GM23338 (cell line): ENCODE measurements around the gene NTMT1. TPM values are rescaled to one million over a fixed set of nuclear protein-coding genes. Genes with fewer than 3 reads are reported as not detected.

Experiments used
- ATAC-seq: fragments of 200-7000 bp; cut with Tn5 transposase; 3 replicates; pipeline ENCODE4 v1.9.1; 2020
- DNase-seq: peaks from one replicate; pipeline ENCODE4 v3.0.0-alpha.2; 2015; ENCODE audit warnings: low spot score
- H2AFZ ChIP-seq: fragments of 200-600 bp; sonication (generic); 2 replicates; pipeline ENCODE4 v1.8.0; 2016; ENCODE audit warnings: antibody characterized with exemption, mild to moderate bottlenecking, moderate library complexity
- H3F3A ChIP-seq: fragments of 200-600 bp; sonication (generic); replicated peaks from 2 replicates; pipeline ENCODE4 v1.8.0; 2017; ENCODE audit warnings: antibody characterized with exemption, mixed run types, low read depth
- H3K27ac ChIP-seq: fragments of 200-600 bp; sonication (generic); 2 replicates; pipeline ENCODE4 v1.6.1; 2016; ENCODE audit warnings: low read depth
- H3K27me3 ChIP-seq: fragments of 200-600 bp; sonication (generic); 2 replicates; pipeline ENCODE4 v1.8.0; 2016; ENCODE audit warnings: mild to moderate bottlenecking, mixed run types, moderate library complexity; ENCODE audit not compliant: insufficient read depth
- H3K36me3 ChIP-seq: fragments of 200-600 bp; sonication (generic); 2 replicates; pipeline ENCODE4 v1.8.0; 2016; ENCODE audit warnings: mild to moderate bottlenecking; ENCODE audit not compliant: insufficient read depth
- H3K4me1 ChIP-seq: fragments of 200-600 bp; sonication (generic); 2 replicates; pipeline ENCODE4 v1.8.0; 2016; ENCODE audit warnings: mild to moderate bottlenecking, moderate library complexity; ENCODE audit not compliant: insufficient read depth
- H3K4me2 ChIP-seq: fragments of 200-600 bp; sonication (generic); 2 replicates; pipeline ENCODE4 v1.7.1; 2017; ENCODE audit warnings: mixed run types
- H3K4me3 ChIP-seq: fragments of 200-600 bp; sonication (generic); 2 replicates; pipeline ENCODE4 v1.6.1; 2016; ENCODE audit warnings: mixed run types
- H3K79me2 ChIP-seq: fragments of 200-600 bp; sonication (generic); replicated peaks from 2 replicates; pipeline ENCODE4 v1.8.0; 2017; ENCODE audit warnings: mild to moderate bottlenecking; ENCODE audit not compliant: insufficient read depth
- H3K9me2 ChIP-seq: fragments of 200-600 bp; sonication (generic); 2 replicates; pipeline ENCODE4 v1.8.0; 2017; ENCODE audit not compliant: insufficient read depth
- H4K20me1 ChIP-seq: fragments of 200-600 bp; sonication (generic); replicated peaks from 2 replicates; pipeline ENCODE4 v1.8.0; 2017; ENCODE audit warnings: mild to moderate bottlenecking; ENCODE audit not compliant: insufficient read depth
- H3K27ac Mint-ChIP-seq: 2 replicates; pipeline ENCODE4 v1.8.0; 2020; ENCODE audit warnings: inconsistent platforms, mild to moderate bottlenecking, moderate library complexity, mixed read lengths
- H3K27me3 Mint-ChIP-seq: 3 replicates; pipeline ENCODE4 v1.8.0; 2022; ENCODE audit warnings: low read depth, mild to moderate bottlenecking, moderate library complexity, mixed read lengths, inconsistent platforms; ENCODE audit not compliant: insufficient read depth, poor library complexity
- H3K36me3 Mint-ChIP-seq: 3 replicates; pipeline ENCODE4 v1.8.0; 2021; ENCODE audit warnings: low read depth, mild to moderate bottlenecking, inconsistent platforms, moderate library complexity, mixed read lengths
- H3K4me1 Mint-ChIP-seq: 3 replicates; pipeline ENCODE4 v1.8.0; 2020; ENCODE audit warnings: mild to moderate bottlenecking, inconsistent platforms, mixed read lengths
- H3K4me3 Mint-ChIP-seq: 3 replicates; pipeline ENCODE4 v1.8.0; 2021; ENCODE audit warnings: moderate library complexity, mild to moderate bottlenecking, inconsistent platforms, mixed read lengths
- H3K9me3 Mint-ChIP-seq: 3 replicates; pipeline ENCODE4 v1.8.0; 2020; ENCODE audit warnings: moderate library complexity, mild to moderate bottlenecking, inconsistent platforms, mixed read lengths
- EZH2 ChIP-seq: fragments of 200-600 bp; sonication (generic); IDR thresholded peaks from one replicate; pipeline ENCODE4 v1.8.0; 2017; ENCODE audit warnings: antibody characterized with exemption, mild to moderate bottlenecking, low read depth; ENCODE audit not compliant: unreplicated experiment
- EZH2phosphoT487 ChIP-seq: fragments of 200-600 bp; sonication (generic); IDR thresholded peaks from one replicate; pipeline ENCODE4 v1.8.1; 2018; ENCODE audit warnings: antibody characterized with exemption; ENCODE audit not compliant: unreplicated experiment
- NANOG ChIP-seq: IDR thresholded peaks from 2 replicates; pipeline ENCODE4 v1.6.1; 2016; ENCODE audit warnings: antibody characterized with exemption, borderline replicate concordance
- ZNF114 ChIP-seq: fragments of 250-450 bp; sonication (Bioruptor Pico); IDR thresholded peaks from 2 replicates; pipeline ENCODE4 v1.5.0; 2020; ENCODE audit warnings: mild to moderate bottlenecking, moderate library complexity
- ZNF331 ChIP-seq: fragments of 250-450 bp; sonication (Bioruptor Pico); IDR thresholded peaks from 2 replicates; pipeline ENCODE4 v1.5.0; 2020; ENCODE audit warnings: low read depth, mild to moderate bottlenecking, moderate library complexity
- polyA plus RNA-seq: library from polyadenylated mRNA; unstranded; fragments of >200 nt; fragmentation: Nextera tagmentation; extraction: Ambion mirVana; gene quantifications from 2 replicates; pipeline ENCODE4 v1.2.1, GENCODE V29; 2016
- total RNA-seq: library from RNA; depleted of rRNA; stranded (reverse); fragments of >200 nt; shearing (Covaris generic); gene quantifications from 2 replicates; pipeline ENCODE4 v1.2.3, GENCODE V29; 2014
- TF ChIP-seq, protein P1 (sequence below): fragments of 250-450 bp; sonication (Bioruptor Pico); IDR thresholded peaks from 2 replicates; pipeline ENCODE4 v1.5.0; 2020; ENCODE audit warnings: mild to moderate bottlenecking, moderate library complexity
- TF ChIP-seq, protein P2 (sequence below), 2 experiments: fragments of 200-600 bp in 1 of 2; sonication (generic) in 1 of 2; conservative IDR thresholded peaks; 2 replicates each; pipeline versions ENCODE4 v1.5.1 to v1.6.1; 2016 to 2017; ENCODE audit warnings: antibody characterized with exemption in 2 of 2, low read depth in 2 of 2, mild to moderate bottlenecking in 2 of 2, moderate library complexity in 1 of 2

Gene NTMT1
- total and polyA plus RNA-seq, 2 experiments from 2014 or later: 59.4 to 108 TPM

DNA sequence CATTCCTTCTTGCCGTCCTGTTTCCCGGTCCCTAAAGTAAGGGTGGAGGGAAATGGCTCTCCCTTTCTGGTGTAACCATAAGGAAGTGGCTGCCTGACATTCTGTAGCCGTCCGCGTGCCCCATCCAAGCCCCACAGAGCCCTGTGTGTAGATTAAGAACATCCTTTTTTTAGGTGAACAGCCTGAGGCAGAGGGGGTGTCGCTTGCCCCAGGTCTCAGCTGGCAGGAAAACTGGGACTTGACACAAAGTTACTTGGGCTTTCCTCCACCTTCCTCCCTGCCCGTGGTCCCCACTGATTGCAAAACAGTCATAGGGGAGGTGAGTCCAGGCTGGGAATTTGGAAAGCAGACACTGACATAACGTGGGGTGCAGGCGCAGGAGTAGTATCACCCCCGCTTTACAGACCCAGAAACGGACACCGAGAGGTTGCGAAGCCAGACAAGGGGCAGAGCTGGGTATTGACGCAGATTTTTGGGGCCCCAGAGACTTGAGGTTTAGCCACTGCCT, 27.8 kb upstream of the NTMT1 start (continued):
- TF ChIP-seq, protein P1, sequence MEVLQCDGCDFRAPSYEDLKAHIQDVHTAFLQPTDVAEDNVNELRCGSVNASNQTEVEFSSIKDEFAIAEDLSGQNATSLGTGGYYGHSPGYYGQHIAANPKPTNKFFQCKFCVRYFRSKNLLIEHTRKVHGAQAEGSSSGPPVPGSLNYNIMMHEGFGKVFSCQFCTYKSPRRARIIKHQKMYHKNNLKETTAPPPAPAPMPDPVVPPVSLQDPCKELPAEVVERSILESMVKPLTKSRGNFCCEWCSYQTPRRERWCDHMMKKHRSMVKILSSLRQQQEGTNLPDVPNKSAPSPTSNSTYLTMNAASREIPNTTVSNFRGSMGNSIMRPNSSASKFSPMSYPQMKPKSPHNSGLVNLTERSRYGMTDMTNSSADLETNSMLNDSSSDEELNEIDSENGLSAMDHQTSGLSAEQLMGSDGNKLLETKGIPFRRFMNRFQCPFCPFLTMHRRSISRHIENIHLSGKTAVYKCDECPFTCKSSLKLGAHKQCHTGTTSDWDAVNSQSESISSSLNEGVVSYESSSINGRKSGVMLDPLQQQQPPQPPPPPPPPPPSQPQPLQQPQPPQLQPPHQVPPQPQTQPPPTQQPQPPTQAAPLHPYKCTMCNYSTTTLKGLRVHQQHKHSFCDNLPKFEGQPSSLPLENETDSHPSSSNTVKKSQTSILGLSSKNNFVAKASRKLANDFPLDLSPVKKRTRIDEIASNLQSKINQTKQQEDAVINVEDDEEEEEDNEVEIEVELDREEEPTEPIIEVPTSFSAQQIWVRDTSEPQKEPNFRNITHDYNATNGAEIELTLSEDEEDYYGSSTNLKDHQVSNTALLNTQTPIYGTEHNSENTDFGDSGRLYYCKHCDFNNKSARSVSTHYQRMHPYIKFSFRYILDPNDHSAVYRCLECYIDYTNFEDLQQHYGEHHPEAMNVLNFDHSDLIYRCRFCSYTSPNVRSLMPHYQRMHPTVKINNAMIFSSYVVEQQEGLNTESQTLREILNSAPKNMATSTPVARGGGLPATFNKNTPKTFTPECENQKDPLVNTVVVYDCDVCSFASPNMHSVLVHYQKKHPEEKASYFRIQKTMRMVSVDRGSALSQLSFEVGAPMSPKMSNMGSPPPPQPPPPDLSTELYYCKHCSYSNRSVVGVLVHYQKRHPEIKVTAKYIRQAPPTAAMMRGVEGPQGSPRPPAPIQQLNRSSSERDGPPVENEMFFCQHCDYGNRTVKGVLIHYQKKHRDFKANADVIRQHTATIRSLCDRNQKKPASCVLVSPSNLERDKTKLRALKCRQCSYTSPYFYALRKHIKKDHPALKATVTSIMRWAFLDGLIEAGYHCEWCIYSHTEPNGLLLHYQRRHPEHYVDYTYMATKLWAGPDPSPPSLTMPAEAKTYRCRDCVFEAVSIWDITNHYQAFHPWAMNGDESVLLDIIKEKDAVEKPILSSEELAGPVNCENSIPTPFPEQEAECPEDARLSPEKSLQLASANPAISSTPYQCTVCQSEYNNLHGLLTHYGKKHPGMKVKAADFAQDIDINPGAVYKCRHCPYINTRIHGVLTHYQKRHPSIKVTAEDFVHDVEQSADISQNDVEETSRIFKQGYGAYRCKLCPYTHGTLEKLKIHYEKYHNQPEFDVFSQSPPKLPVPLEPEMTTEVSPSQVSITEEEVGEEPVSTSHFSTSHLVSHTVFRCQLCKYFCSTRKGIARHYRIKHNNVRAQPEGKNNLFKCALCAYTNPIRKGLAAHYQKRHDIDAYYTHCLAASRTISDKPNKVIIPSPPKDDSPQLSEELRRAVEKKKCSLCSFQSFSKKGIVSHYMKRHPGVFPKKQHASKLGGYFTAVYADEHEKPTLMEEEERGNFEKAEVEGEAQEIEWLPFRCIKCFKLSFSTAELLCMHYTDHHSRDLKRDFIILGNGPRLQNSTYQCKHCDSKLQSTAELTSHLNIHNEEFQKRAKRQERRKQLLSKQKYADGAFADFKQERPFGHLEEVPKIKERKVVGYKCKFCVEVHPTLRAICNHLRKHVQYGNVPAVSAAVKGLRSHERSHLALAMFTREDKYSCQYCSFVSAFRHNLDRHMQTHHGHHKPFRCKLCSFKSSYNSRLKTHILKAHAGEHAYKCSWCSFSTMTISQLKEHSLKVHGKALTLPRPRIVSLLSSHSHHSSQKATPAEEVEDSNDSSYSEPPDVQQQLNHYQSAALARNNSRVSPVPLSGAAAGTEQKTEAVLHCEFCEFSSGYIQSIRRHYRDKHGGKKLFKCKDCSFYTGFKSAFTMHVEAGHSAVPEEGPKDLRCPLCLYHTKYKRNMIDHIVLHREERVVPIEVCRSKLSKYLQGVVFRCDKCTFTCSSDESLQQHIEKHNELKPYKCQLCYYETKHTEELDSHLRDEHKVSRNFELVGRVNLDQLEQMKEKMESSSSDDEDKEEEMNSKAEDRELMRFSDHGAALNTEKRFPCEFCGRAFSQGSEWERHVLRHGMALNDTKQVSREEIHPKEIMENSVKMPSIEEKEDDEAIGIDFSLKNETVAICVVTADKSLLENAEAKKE (CRISPR knock-in tag): no peak

DNA sequence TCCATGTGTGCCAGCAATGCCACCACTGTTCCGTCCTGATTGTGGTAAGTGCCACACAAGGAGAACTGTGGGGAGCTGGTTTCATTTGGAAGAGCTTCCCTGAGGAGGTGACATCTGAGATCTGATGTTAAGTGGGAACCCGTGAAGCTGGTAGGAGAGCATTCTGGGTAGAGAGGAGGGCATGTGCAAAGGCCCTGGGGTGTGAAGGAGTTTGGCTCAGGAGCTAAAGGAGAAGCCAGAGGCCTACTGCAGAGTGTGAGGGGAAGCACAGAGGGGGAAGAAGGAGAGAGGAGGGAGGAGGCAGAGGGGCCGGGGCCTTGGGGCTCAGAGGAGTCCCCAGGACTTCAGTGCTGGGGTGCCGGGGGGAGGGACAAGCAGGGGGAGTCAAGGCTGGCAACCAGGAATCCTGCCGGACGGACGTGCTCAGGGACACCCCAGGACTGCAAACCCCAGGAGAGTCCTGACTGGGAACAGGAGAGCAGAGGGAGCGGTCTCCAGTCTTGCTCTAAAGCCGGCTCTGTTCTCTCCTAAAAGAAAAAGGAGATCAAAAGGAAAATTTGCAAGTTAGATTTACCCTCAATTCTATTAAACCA, 24.8 kb upstream of the NTMT1 start:
- H3K4me1 ChIP-seq: peaks cover 34% of the 10 kb centered on the region
- ATAC-seq (no peak), DNase-seq (no peak)
- H3K27ac ChIP-seq: no peak overlapping the region
- 0 out of 2 replicates have a peak, but pooled peaks cover 4% of the 10 kb centered on the region for H3F3A ChIP-seq
- H3K4me1 Mint-ChIP-seq: peaks cover 20% of the 10 kb centered on the region
- peaks cover 36% of the 10 kb centered on the region for H3K27me3 Mint-ChIP-seq
- H3K4me2 ChIP-seq: no peak overlapping the region
- H3K4me3 ChIP-seq: no peak overlapping the region
- no peak overlapping the region for H3K27ac Mint-ChIP-seq
- H3K27me3 ChIP-seq: peaks cover 26% of the 10 kb centered on the region
- no peaks in the 10 kb centered on the region for H4K20me1 ChIP-seq
- no peaks in the 10 kb centered on the region for H3K9me3 Mint-ChIP-seq
- no peak overlapping the region for H3K4me3 Mint-ChIP-seq
- no peaks in the 10 kb centered on the region for H3K36me3 Mint-ChIP-seq
- H3K36me3 ChIP-seq: no peaks in the 10 kb centered on the region
- H3K9me2 ChIP-seq: no peaks in the 10 kb centered on the region
- no peaks in the 10 kb centered on the region for H3K79me2 ChIP-seq
- no peak overlapping the region for H2AFZ ChIP-seq
- TF ChIP-seq ZNF331 (CRISPR knock-in tag) (no peak), EZH2 (no peak), EZH2phosphoT487 (no peak), ZNF114 (no peak), NANOG (no peak)
- TF ChIP-seq, protein P2, sequence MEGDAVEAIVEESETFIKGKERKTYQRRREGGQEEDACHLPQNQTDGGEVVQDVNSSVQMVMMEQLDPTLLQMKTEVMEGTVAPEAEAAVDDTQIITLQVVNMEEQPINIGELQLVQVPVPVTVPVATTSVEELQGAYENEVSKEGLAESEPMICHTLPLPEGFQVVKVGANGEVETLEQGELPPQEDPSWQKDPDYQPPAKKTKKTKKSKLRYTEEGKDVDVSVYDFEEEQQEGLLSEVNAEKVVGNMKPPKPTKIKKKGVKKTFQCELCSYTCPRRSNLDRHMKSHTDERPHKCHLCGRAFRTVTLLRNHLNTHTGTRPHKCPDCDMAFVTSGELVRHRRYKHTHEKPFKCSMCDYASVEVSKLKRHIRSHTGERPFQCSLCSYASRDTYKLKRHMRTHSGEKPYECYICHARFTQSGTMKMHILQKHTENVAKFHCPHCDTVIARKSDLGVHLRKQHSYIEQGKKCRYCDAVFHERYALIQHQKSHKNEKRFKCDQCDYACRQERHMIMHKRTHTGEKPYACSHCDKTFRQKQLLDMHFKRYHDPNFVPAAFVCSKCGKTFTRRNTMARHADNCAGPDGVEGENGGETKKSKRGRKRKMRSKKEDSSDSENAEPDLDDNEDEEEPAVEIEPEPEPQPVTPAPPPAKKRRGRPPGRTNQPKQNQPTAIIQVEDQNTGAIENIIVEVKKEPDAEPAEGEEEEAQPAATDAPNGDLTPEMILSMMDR (conservative IDR thresholded peaks at IDR 0.05; ENCODE audit: low read depth in 2 of 2): no peak
- TF ChIP-seq, protein P1 (CRISPR knock-in tag): no peak
